Epithelial cell of prostate (primary cell): ENCODE measurements around the gene SDR42E2.
"Not testable (repeated sequence)": the region's sequence is repeated elsewhere in the genome, so short reads cannot be mapped to it uniquely, and the experiment has no call there.

Source experiments
- DNase-seq: peaks from one replicate; pipeline ENCODE4 v3.0.0-alpha.2; 2011; ENCODE audit warnings: low read depth, low spot score
- H3K27ac ChIP-seq: fragments of 450-650 bp; 2 replicates; pipeline ENCODE4 v1.5.1; 2017; ENCODE audit warnings: mild to moderate bottlenecking

The SDR42E2 gene

GRCh38 chr16:22161999-22162655 is at the start of gene SDR42E2:
SDR42E2 (plus strand) TSS chr16:22162506; CDS start chr16:22165583, 3,077 bp downstream.
- H3K27ac ChIP-seq = no peak within 1 kb of the TSS
- no peak for DNase-seq

- H3K27ac ChIP-seq = no peak overlapping the region
- no peak for DNase-seq
Measured at GRCh38 chr16:22116095-22116700, 46.1 kb upstream of the SDR42E2 start.

GRCh38 chr16:22117609-22118008 is 44.7 kb upstream of the SDR42E2 start:
- peak overlapping the region; percentile 46 for H3K27ac ChIP-seq
- DNase-seq = peak; percentile 85

GRCh38 chr16:22120440-22120839 is 41.9 kb upstream of the SDR42E2 start:
- no peak for DNase-seq
- H3K27ac ChIP-seq = no peak overlapping the region

- DNase-seq = no peak
- H3K27ac ChIP-seq = no peak overlapping the region
Measured at GRCh38 chr16:22122239-22122638, 40.1 kb upstream of the SDR42E2 start.

GRCh38 chr16:22123146-22123545 is 39.2 kb upstream of the SDR42E2 start:
- H3K27ac ChIP-seq = no peak overlapping the region
- DNase-seq = no peak

GRCh38 chr16:22123759-22124490 is 38.4 kb upstream of the SDR42E2 start:
- no peak for DNase-seq
- H3K27ac ChIP-seq = no peak overlapping the region

- H3K27ac ChIP-seq = no peak overlapping the region
- DNase-seq = no peak
Measured at GRCh38 chr16:22124583-22125284, 37.6 kb upstream of the SDR42E2 start.

- DNase-seq = no peak
Measured at GRCh38 chr16:22126037-22126558, 36.2 kb upstream of the SDR42E2 start.

GRCh38 chr16:22128537-22128936 is 33.8 kb upstream of the SDR42E2 start:
- not testable (repeated sequence) for DNase-seq, H3K27ac ChIP-seq

More at GRCh38 chr16:22126037-22126558, 36.2 kb upstream of the SDR42E2 start:
- H3K27ac ChIP-seq = no peak overlapping the region

GRCh38 chr16:22130528-22130927 is 31.8 kb upstream of the SDR42E2 start:
- H3K27ac ChIP-seq = no peak overlapping the region
- DNase-seq = no peak

GRCh38 chr16:22132801-22133200 is 29.5 kb upstream of the SDR42E2 start:
- DNase-seq = no peak
- no peak overlapping the region for H3K27ac ChIP-seq

GRCh38 chr16:22138482-22138881 is 23.8 kb upstream of the SDR42E2 start:
- DNase-seq = no peak
- H3K27ac ChIP-seq = no peak overlapping the region

GRCh38 chr16:22139008-22139407 is 23.3 kb upstream of the SDR42E2 start:
- no peak overlapping the region for H3K27ac ChIP-seq
- peak; percentile 5 for DNase-seq

- no peak overlapping the region for H3K27ac ChIP-seq
- no peak for DNase-seq
Measured at GRCh38 chr16:22139732-22140131, 22.6 kb upstream of the SDR42E2 start.

- no peak overlapping the region for H3K27ac ChIP-seq
- DNase-seq = no peak
Measured at GRCh38 chr16:22141767-22142166, 20.5 kb upstream of the SDR42E2 start.

- H3K27ac ChIP-seq = no peak overlapping the region
- DNase-seq = no peak
Measured at GRCh38 chr16:22144520-22144919, 17.8 kb upstream of the SDR42E2 start.

GRCh38 chr16:22147853-22148252 is 14.5 kb upstream of the SDR42E2 start:
- H3K27ac ChIP-seq = no peak overlapping the region
- DNase-seq = no peak

GRCh38 chr16:22151246-22151998 is 10.9 kb upstream of the SDR42E2 start:
- no peak for DNase-seq
- H3K27ac ChIP-seq = no peak overlapping the region

- no peak for DNase-seq
- H3K27ac ChIP-seq = no peak overlapping the region
Measured at GRCh38 chr16:22152316-22152715, 10.0 kb upstream of the SDR42E2 start.
